Right lobe of liver (tissue), 4 donors: ENCODE data around the gene MARK2.

Experiments used
- POLR2A ChIP-seq: fragments of 450-650 bp; IDR thresholded peaks from one replicate; pipeline ENCODE4 v1.6.1; 2017; ENCODE audit warnings: antibody characterized with exemption, mild to moderate bottlenecking
- TF ChIP-seq, protein P1 (sequence below), 4 donors: fragments of 200-600 bp in 3 of 4; fragments of 450-650 bp in 1 of 4; IDR thresholded peaks; one replicate each; pipeline versions ENCODE4 v1.5.1 to v1.8.0; 2016 to 2022; ENCODE audit warnings: antibody characterized with exemption in 4 of 4, mild to moderate bottlenecking in 2 of 4
- donor health status: DM: no; HTN: no; CAD: no.
- donor health status: DM: no; HTN: no; CAD: no.
- donor health status: DM: no; HTN: yes; CAD: no.

DNA sequence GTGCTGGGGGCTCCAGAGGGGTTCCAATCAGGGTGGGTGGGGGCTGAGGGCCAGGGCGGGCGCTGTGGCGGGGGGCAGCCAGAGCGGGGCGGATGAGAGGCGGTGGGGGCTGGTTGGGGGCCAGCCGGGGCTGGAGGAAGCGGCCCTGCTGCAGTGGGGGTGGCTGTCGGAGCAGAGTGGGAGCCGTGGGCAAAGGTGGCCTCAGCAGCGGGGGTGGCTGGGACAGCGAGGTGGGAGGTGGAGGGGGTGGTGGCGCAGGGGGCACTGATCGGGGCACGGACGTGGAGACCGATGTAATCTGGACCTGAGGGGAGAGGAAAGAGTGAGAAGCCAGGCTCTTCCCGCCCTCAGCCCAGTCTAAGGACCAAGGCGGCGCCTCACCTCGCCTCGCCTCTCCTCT, 73.0 kb downstream of the MARK2 start:
- TF ChIP-seq, protein P1, sequence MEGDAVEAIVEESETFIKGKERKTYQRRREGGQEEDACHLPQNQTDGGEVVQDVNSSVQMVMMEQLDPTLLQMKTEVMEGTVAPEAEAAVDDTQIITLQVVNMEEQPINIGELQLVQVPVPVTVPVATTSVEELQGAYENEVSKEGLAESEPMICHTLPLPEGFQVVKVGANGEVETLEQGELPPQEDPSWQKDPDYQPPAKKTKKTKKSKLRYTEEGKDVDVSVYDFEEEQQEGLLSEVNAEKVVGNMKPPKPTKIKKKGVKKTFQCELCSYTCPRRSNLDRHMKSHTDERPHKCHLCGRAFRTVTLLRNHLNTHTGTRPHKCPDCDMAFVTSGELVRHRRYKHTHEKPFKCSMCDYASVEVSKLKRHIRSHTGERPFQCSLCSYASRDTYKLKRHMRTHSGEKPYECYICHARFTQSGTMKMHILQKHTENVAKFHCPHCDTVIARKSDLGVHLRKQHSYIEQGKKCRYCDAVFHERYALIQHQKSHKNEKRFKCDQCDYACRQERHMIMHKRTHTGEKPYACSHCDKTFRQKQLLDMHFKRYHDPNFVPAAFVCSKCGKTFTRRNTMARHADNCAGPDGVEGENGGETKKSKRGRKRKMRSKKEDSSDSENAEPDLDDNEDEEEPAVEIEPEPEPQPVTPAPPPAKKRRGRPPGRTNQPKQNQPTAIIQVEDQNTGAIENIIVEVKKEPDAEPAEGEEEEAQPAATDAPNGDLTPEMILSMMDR (IDR thresholded peaks at IDR 0.05) = no peak
- TF ChIP-seq POLR2A = no peak
